Kidney glomerular epithelial cell (primary cell): ENCODE measurements around the gene GPR39.

ENCODE experiments used
- DNase-seq: peaks from one replicate; lab custom pipeline; 2025; lab: John Stamatoyannopoulos, UW

GPR39 gene

GRCh38 chr2:132446444-132446843 is 29.8 kb downstream of the GPR39 start:
- no peak for DNase-seq

GRCh38 chr2:132448331-132448730 is 31.7 kb downstream of the GPR39 start:
- no peak for DNase-seq

- DNase-seq, result no peak
These were observed 32.2 kb downstream of the GPR39 start for GRCh38 chr2:132448771-132449170.

- no peak for DNase-seq
These were observed 33.3 kb downstream of the GPR39 start for GRCh38 chr2:132449868-132450267.

- DNase-seq, result no peak
These were observed 44.2 kb downstream of the GPR39 start for GRCh38 chr2:132460781-132461180.

- no peak for DNase-seq
These were observed 45.6 kb downstream of the GPR39 start for GRCh38 chr2:132462236-132462635.

GRCh38 chr2:132463719-132464118 is 47.1 kb downstream of the GPR39 start:
- DNase-seq, result no peak

- DNase-seq, result no peak
These were observed 49.3 kb downstream of the GPR39 start for GRCh38 chr2:132465917-132466316.

GRCh38 chr2:132466428-132467028 is 49.9 kb downstream of the GPR39 start:
- DNase-seq, result no peak

GRCh38 chr2:132468821-132469675 is 52.4 kb downstream of the GPR39 start:
- DNase-seq, result no peak

GRCh38 chr2:132470746-132471145 is 54.1 kb downstream of the GPR39 start:
- DNase-seq, result no peak

- no peak for DNase-seq
These were observed 56.7 kb downstream of the GPR39 start for GRCh38 chr2:132473174-132473883.

GRCh38 chr2:132475615-132476014 is 59.0 kb downstream of the GPR39 start:
- no peak for DNase-seq

GRCh38 chr2:132477436-132477835 is 60.8 kb downstream of the GPR39 start:
- no peak for DNase-seq

- DNase-seq, result no peak
These were observed 61.4 kb downstream of the GPR39 start for GRCh38 chr2:132477962-132478361.

- DNase-seq, result no peak
These were observed 62.0 kb downstream of the GPR39 start for GRCh38 chr2:132478461-132479105.

GRCh38 chr2:132479155-132479554 is 62.5 kb downstream of the GPR39 start:
- DNase-seq, result no peak

- no peak for DNase-seq
These were observed 66.2 kb downstream of the GPR39 start for GRCh38 chr2:132482821-132483220.

GRCh38 chr2:132484144-132484543 is 67.5 kb downstream of the GPR39 start:
- no peak for DNase-seq

GRCh38 chr2:132488491-132488890 is 71.9 kb downstream of the GPR39 start:
- DNase-seq, result no peak

- no peak for DNase-seq
These were observed 72.5 kb downstream of the GPR39 start for GRCh38 chr2:132489150-132489549.

- DNase-seq, result no peak
These were observed 79.3 kb downstream of the GPR39 start for GRCh38 chr2:132495881-132496280.
